Upper lobe of left lung (tissue), 6 donors: ENCODE data around the gene C1orf216. TPM values are rescaled to one million over a fixed set of nuclear protein-coding genes. Genes with fewer than 3 reads are reported as not detected.
"Not testable (repeated sequence)": the region's sequence is repeated elsewhere in the genome, so short reads cannot be mapped to it uniquely, and the experiment has no call there.

Experiments used
- ATAC-seq, 2 donors: fragments of 200-7000 bp; cut with Tn5 transposase; one replicate each; pipeline ENCODE4 v1.9.1; 2022; ENCODE audit warnings: mild to moderate bottlenecking in 2 of 2, moderate library complexity in 2 of 2; ENCODE audit not compliant: low FRiP score in 2 of 2
- DNase-seq, 2 donors: peaks; one replicate each; pipeline ENCODE4 v3.0.0-alpha.2; 2019 to 2020
- H3K27ac ChIP-seq, 4 donors: fragments of 200-600 bp; sonication (generic); one replicate each; pipeline ENCODE4 v1.5.1; 2016 to 2019
- H3K27me3 ChIP-seq, 4 donors: fragments of 200-600 bp; sonication (generic); one replicate each; pipeline ENCODE4 v1.5.1; 2017 to 2019
- H3K36me3 ChIP-seq, 4 donors: fragments of 200-600 bp; sonication (generic); one replicate each; pipeline ENCODE4 v1.5.1; 2016 to 2019
- H3K4me1 ChIP-seq, 4 donors: fragments of 200-600 bp; sonication (generic); one replicate each; pipeline ENCODE4 v1.5.1; 2018 to 2019
- H3K4me3 ChIP-seq, 4 donors: fragments of 200-600 bp; sonication (generic); one replicate each; pipeline ENCODE4 v1.5.1; 2017 to 2019; ENCODE audit warnings: mild to moderate bottlenecking in 2 of 4, moderate library complexity in 1 of 4
- H3K9me3 ChIP-seq, 4 donors: fragments of 200-600 bp; sonication (generic); one replicate each; pipeline ENCODE4 v1.5.1; 2018 to 2019
- EP300 ChIP-seq, 4 donors: sonication (generic); formaldehyde crosslinking; IDR thresholded peaks; one replicate each; pipeline ENCODE4 v1.5.1; 2017; ENCODE audit warnings: antibody characterized with exemption in 4 of 4, control low read depth in 2 of 4
- POLR2A ChIP-seq, 4 donors: fragments of 450-650 bp; IDR thresholded peaks; one replicate each; pipeline ENCODE4 v1.5.1; 2016 to 2017; ENCODE audit warnings: antibody characterized with exemption in 4 of 4, mild to moderate bottlenecking in 2 of 4
- POLR2AphosphoS5 ChIP-seq, 2 donors: sonication (generic); formaldehyde crosslinking; IDR thresholded peaks; one replicate each; pipeline ENCODE4 v1.5.1; 2017; ENCODE audit warnings: antibody characterized with exemption in 2 of 2
- WGBS, 2 donors: methylation state at CpG; one replicate each; pipeline ENCODE4 v1.1.5; 2017 to 2018; 5-methylcytosine and 5-hydroxymethylcytosine counted together
- total RNA-seq, 6 donors: library from RNA; depleted of rRNA in 4 of 6; stranded (reverse); fragments of >200 nt in 4 of 6; gene quantifications; one replicate each; pipeline versions ENCODE4 v1.1.0 to v1.2.1, GENCODE V29; 2016 to 2021
- TF ChIP-seq, protein P1 (sequence below), 6 experiments: fragments of 450-650 bp in 4 of 6; fragments of 200-600 bp in 2 of 6; sonication (generic) in 2 of 6; IDR thresholded peaks; one replicate each; pipeline ENCODE4 v1.5.1; 2016 to 2019; ENCODE audit warnings: antibody characterized with exemption in 6 of 6
- donor health status: DM: no; HTN: no; CAD: no; lungs with moderate emphysema.
- donor health status: DM: no; HTN: yes; CAD: no; lungs with severe emphysema.

Gene C1orf216
- total RNA-seq, 6 donors from 2014 or later: 5.2 to 19.5 (median 14.3) TPM

DNA sequence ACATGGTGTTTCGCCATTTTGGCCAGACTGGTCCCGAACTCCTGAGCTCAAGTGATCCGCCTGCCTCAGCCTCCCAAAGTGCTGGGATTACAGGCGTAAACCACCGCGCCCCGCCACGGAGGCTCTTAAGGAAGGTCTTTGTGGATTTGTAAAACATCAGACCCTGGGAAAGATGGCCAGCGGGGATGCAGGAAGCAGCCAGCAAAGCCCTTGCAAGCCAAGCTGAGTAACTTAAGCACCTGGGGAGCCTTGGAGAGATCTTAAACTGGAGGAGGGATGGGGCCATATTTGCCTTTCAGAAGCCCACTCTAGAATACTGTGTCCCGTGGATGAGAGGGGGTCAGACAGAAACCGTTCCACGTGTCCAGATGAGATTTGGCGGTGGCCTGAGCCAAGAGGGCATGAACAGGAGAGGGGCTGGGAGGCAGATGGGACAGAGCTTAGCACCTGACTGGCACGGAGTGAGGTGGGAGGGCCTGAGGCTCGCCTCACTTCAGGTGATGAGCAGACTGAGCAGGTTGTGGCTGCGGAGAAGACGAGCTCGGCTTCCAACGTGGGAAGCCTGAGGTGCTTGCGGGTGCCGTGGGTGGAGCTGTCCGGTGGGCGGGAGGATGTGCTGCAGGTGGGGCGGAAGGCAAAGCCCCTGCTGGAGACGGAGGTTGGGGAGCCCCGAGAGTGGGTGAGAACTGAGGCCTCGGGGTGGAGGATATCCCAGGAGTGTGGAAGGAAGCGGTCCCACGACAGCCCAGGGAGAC, 11.7 kb downstream of the C1orf216 start:
- Histone ChIP-seq H3K27me3 (peaks cover 0 to 24% (median 14%) of the 10 kb centered on the region in 4 donors), H3K4me1 (peaks cover 11 to 17% (median 14%) of the 10 kb centered on the region in 4 donors), H3K27ac (no peak overlapping the region), H3K4me3 (peak overlapping the region in 3 of 4 donors; percentile 43 to 54 (median 52)), H3K36me3 (no peaks in the 10 kb centered on the region), H3K9me3 (no peaks in the 10 kb centered on the region)
- TF ChIP-seq POLR2AphosphoS5 (IDR thresholded peaks at IDR 0.05) (no peak), EP300 (IDR thresholded peaks at IDR 0.05) (no peak), POLR2A (IDR thresholded peaks at IDR 0.05) (no peak)
- TF ChIP-seq, protein P1, sequence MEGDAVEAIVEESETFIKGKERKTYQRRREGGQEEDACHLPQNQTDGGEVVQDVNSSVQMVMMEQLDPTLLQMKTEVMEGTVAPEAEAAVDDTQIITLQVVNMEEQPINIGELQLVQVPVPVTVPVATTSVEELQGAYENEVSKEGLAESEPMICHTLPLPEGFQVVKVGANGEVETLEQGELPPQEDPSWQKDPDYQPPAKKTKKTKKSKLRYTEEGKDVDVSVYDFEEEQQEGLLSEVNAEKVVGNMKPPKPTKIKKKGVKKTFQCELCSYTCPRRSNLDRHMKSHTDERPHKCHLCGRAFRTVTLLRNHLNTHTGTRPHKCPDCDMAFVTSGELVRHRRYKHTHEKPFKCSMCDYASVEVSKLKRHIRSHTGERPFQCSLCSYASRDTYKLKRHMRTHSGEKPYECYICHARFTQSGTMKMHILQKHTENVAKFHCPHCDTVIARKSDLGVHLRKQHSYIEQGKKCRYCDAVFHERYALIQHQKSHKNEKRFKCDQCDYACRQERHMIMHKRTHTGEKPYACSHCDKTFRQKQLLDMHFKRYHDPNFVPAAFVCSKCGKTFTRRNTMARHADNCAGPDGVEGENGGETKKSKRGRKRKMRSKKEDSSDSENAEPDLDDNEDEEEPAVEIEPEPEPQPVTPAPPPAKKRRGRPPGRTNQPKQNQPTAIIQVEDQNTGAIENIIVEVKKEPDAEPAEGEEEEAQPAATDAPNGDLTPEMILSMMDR (IDR thresholded peaks at IDR 0.05): no peak
- 37 to 48% methylated on average over 23 to 28 of the region's 29 CpGs for WGBS, 2 donors
- DNase-seq: peak in 1 of 2 donors; percentile 54
- ATAC-seq: peak in 1 of 2 donors; percentile 4

- H3K36me3 ChIP-seq: no peaks in the 10 kb centered on the region
- peaks cover 0 to 16% (median 7%) of the 10 kb centered on the region in 4 donors for H3K27me3 ChIP-seq
- 36 to 39% methylated on average over 7 of the region's 7 CpGs for WGBS, 2 donors
- ATAC-seq: no peak
- no peak overlapping the region for H3K27ac ChIP-seq
- H3K4me1 ChIP-seq: peaks cover under 1 to 6% (median 5%) of the 10 kb centered on the region in 4 donors
- no peak for DNase-seq
- no peak overlapping the region for H3K4me3 ChIP-seq
- H3K9me3 ChIP-seq: no peaks in the 10 kb centered on the region
- TF ChIP-seq POLR2A (IDR thresholded peaks at IDR 0.05) (no peak), POLR2AphosphoS5 (IDR thresholded peaks at IDR 0.05) (no peak), EP300 (IDR thresholded peaks at IDR 0.05) (no peak)
- TF ChIP-seq, protein P1 (IDR thresholded peaks at IDR 0.05): no peak
Observed at GRCh38 chr1:35702508-35702907, 16.2 kb downstream of the C1orf216 start.

DNA sequence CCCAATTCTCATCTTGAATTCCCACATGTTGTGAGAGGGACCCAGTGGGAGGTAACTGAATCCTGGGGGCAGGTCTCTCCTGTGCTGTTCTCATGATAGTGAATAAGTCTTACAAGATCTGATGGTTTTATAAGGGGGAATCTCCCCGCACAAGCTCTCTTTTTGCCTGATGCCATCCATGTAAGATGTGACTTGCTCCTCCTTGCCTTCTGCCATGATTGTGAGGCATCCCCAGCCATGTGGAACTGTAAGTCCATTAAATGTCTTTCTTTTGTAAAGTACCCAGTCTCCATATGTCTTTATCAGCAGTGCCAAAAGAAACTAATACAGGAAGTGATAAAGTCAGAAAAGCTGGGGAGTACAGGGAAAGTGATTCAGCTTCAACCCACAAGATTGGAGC, 19.5 kb downstream of the C1orf216 start:
- H3K27me3 ChIP-seq, H3K9me3 ChIP-seq, ATAC-seq, H3K27ac ChIP-seq, H3K36me3 ChIP-seq, H3K4me1 ChIP-seq, DNase-seq, H3K4me3 ChIP-seq: not testable (repeated sequence)
- WGBS, 2 donors: 95 to 100% methylated on average over 1 of the region's 1 CpG

DNA sequence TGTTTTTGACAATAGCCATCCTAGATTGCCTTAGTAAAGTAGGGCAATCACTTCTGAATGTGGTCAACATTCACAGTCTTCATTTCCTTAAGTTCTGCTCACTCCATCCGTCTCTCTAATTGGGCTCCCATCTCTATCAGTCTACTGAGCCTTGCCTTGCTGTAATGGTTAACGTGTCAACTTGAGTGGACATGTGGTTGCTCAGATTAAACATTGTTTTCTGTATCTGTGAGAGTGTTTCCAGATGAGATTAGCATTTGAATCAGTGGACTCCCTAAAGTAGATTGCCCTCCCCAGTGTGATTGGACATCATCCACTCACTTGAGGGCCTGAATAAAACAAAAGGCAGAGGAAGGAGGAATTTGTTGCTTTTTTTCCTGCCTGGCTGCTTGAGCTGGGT, 26.4 kb downstream of the C1orf216 start:
- no peak for DNase-seq
- Histone ChIP-seq H3K27ac (no peak overlapping the region), H3K27me3 (no peaks in the 10 kb centered on the region), H3K4me1 (no peaks in the 10 kb centered on the region), H3K9me3 (no peaks in the 10 kb centered on the region), H3K4me3 (no peak overlapping the region), H3K36me3 (no peaks in the 10 kb centered on the region)
- TF ChIP-seq EP300 (IDR thresholded peaks at IDR 0.05): no peak
- no peak for TF ChIP-seq POLR2AphosphoS5 (IDR thresholded peaks at IDR 0.05)
- no peak for TF ChIP-seq POLR2A (IDR thresholded peaks at IDR 0.05)
- TF ChIP-seq, protein P1 (IDR thresholded peaks at IDR 0.05): no peak
- ATAC-seq: no peak
- 67 to 74% methylated on average over 2 of the region's 2 CpGs for WGBS, 2 donors

- Histone ChIP-seq H3K4me1 (no peaks in the 10 kb centered on the region), H3K9me3 (no peaks in the 10 kb centered on the region), H3K4me3 (no peak overlapping the region), H3K36me3 (no peaks in the 10 kb centered on the region), H3K27ac (no peak overlapping the region), H3K27me3 (no peaks in the 10 kb centered on the region)
- DNase-seq: no peak
- ATAC-seq: no peak
- WGBS, 2 donors: 67 to 68% methylated on average over 8 of the region's 8 CpGs
- TF ChIP-seq POLR2A (IDR thresholded peaks at IDR 0.05): no peak
- no peak for TF ChIP-seq POLR2AphosphoS5 (IDR thresholded peaks at IDR 0.05)
- TF ChIP-seq, protein P1 (IDR thresholded peaks at IDR 0.05): no peak
- TF ChIP-seq EP300 (IDR thresholded peaks at IDR 0.05): no peak
Observed at GRCh38 chr1:35691571-35692220, 27.0 kb downstream of the C1orf216 start.
